ENCODE measurements around the gene NDNF. TPM values are rescaled to one million over a fixed set of nuclear protein-coding genes. Genes with fewer than 3 reads are reported as not detected.

Gene NDNF
- total RNA-seq, 4 donors from 2014 or later, result 11.6 to 16.0 (median 12.1) TPM

DNA sequence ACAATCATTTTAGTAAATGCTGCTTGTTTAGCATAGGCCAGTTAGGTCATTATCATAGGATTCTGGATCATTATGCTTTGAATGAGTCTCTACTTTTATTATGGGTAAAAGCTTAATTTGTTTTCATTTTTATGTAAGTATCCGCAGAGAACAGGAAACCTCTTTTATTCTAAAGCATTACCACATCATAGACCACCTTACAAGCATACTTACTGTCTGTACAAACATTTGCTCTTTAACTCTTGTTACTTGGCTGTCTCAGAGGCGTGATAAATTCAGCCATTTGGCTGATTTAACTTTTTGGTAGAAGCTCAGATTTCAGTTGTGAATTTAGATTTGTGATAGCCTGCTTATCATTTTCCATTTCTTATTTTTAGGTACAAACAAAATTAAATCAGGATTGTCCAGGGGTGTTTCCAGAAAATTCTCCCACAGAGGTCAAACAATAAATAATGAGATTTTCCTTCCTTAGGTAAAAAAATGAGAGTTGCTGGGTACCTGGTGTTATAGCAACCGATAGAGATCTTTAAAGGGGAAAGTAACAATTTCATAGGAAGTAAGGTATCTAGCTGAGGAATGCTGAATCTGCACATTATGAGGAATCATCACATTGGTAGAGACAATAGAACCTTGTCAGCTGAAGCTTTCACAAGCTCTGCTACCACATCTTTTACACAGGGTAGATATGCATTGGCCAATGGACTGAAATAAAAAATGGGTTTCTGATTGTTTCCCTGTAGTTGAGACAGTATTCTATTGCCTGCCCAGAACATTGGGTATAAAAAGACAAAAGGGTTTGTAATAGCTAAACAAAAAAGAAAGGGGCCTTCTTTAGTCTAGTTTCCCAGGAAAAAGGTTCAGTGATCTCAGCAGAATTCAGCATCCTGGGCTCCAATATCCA, 62.5 kb downstream of the NDNF start:
- H3K27ac ChIP-seq (replicated peaks in 1 of 4), result no peak overlapping the region
- no peaks in the 10 kb centered on the region for H3K36me3 ChIP-seq
- H3K4me3 ChIP-seq, result no peak overlapping the region
- WGBS, result 78% methylated on average over 3 of the region's 3 CpGs
- H3K9me3 ChIP-seq, result no peaks in the 10 kb centered on the region
- no peaks in the 10 kb centered on the region for H3K4me1 ChIP-seq
- DNase-seq (ENCODE audit: extremely low spot score), result no peak
- no peaks in the 10 kb centered on the region for H3K27me3 ChIP-seq
- TF ChIP-seq POLR2A (IDR thresholded peaks at IDR 0.05; ENCODE audit: low read depth) (no peak), EP300 (IDR thresholded peaks at IDR 0.05) (no peak), POLR2AphosphoS5 (IDR thresholded peaks at IDR 0.05) (no peak)
- TF ChIP-seq, protein P1, sequence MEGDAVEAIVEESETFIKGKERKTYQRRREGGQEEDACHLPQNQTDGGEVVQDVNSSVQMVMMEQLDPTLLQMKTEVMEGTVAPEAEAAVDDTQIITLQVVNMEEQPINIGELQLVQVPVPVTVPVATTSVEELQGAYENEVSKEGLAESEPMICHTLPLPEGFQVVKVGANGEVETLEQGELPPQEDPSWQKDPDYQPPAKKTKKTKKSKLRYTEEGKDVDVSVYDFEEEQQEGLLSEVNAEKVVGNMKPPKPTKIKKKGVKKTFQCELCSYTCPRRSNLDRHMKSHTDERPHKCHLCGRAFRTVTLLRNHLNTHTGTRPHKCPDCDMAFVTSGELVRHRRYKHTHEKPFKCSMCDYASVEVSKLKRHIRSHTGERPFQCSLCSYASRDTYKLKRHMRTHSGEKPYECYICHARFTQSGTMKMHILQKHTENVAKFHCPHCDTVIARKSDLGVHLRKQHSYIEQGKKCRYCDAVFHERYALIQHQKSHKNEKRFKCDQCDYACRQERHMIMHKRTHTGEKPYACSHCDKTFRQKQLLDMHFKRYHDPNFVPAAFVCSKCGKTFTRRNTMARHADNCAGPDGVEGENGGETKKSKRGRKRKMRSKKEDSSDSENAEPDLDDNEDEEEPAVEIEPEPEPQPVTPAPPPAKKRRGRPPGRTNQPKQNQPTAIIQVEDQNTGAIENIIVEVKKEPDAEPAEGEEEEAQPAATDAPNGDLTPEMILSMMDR (IDR thresholded peaks at IDR 0.05), result no peak
- intact Hi-C loops (cut with DNase I), result no loop called here

DNA sequence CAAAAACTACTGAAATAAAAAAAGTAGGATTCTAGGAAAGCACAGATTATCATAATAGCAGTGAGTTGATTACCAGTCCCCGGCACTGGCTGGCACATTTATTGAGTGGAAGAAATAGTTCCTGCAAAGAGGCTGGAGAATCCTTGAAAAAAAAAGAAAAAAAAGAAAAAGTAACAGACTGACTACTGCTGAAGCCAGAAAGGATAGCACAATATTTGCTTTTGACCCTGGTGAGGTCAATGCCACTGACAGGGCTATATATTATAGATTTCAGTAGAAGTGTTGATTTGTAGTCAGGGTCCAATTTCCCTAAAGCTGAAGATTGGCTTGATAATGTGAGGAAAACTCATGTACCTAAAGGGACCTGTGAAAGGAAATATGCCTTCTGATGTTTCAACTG, 64.7 kb downstream of the NDNF start:
- intact Hi-C loops (cut with DNase I), result no loop called here
- H3K27me3 ChIP-seq, result no peaks in the 10 kb centered on the region
- H3K36me3 ChIP-seq, result no peaks in the 10 kb centered on the region
- DNase-seq (ENCODE audit: extremely low spot score), result no peak
- H3K4me1 ChIP-seq, result no peaks in the 10 kb centered on the region
- H3K27ac ChIP-seq (replicated peaks in 1 of 4), result no peak overlapping the region
- H3K9me3 ChIP-seq, result no peaks in the 10 kb centered on the region
- WGBS, result 0% methylated on average over 1 of the region's 1 CpG
- TF ChIP-seq POLR2A (IDR thresholded peaks at IDR 0.05; ENCODE audit: low read depth), result no peak
- TF ChIP-seq EP300 (IDR thresholded peaks at IDR 0.05), result no peak
- TF ChIP-seq, protein P1 (IDR thresholded peaks at IDR 0.05), result no peak
- no peak for TF ChIP-seq POLR2AphosphoS5 (IDR thresholded peaks at IDR 0.05)
- H3K4me3 ChIP-seq, result no peak overlapping the region

DNA sequence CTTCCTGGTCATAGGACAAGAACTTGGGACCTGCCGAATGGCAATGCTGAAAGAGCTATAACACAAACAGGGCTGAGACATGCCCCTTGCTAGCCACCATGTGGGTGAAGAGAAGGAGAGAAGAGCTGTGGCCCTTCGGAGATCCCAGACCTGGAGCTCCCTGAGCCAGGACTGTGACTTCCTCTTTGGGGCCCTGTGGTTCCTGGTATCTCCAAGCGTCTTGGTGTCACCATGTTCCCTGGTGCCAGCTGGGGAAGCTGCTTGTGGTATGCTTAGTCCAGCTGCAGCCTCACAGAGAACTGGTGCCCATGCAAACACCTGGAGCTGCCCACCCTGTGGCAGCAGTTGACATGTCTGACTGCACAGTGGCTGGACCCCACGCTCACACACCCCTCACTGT, 68.5 kb downstream of the NDNF start:
- no peaks in the 10 kb centered on the region for H3K27me3 ChIP-seq
- 75% methylated on average over 4 of the region's 4 CpGs for WGBS
- no peak for DNase-seq (ENCODE audit: extremely low spot score)
- H3K36me3 ChIP-seq, result no peaks in the 10 kb centered on the region
- H3K27ac ChIP-seq (replicated peaks in 1 of 4), result no peak overlapping the region
- H3K4me1 ChIP-seq, result no peaks in the 10 kb centered on the region
- no peaks in the 10 kb centered on the region for H3K9me3 ChIP-seq
- intact Hi-C loops (cut with DNase I), result no loop called here
- TF ChIP-seq POLR2AphosphoS5 (IDR thresholded peaks at IDR 0.05) (no peak), EP300 (IDR thresholded peaks at IDR 0.05) (no peak), POLR2A (IDR thresholded peaks at IDR 0.05; ENCODE audit: low read depth) (no peak)
- TF ChIP-seq, protein P1 (IDR thresholded peaks at IDR 0.05), result no peak
- H3K4me3 ChIP-seq, result no peak overlapping the region

DNA sequence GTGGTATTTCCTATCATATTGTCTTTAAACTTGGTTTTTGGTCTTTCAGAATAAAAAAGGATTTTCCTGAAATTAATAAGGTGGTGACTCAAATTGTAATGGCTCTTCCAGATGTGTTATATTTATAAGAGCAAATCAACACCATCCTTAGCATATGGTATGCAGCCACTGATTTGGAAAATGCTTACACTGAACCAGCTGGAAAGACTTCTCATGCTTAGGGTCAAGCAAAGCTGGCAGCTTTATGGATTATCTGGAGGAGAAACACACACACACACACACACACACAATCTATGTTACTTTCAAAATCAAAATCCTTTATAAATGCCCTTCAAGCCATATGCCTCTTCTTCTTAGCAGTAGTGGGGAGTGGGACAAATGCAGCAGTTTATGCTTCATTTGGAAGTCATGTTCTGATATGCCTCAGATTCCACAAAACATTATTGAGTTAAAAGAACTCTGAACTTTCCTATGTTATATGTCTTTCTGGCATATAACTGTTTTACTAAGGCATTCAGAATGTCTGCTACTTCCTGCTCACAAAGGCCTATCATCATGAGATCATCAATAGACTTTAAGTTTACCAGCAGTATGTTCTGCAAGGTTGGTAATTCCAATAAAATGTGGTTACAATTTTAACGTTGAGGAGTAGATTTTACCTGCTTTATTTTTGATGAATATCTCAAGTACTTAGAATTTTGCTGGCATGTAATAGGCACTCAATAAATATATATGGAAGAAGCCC, 76.9 kb downstream of the NDNF start:
- DNase-seq (ENCODE audit: extremely low spot score), result no peak
- H3K27ac ChIP-seq (replicated peaks in 1 of 4), result no peak overlapping the region
- no peak overlapping the region for H3K4me3 ChIP-seq
- no peaks in the 10 kb centered on the region for H3K9me3 ChIP-seq
- H3K36me3 ChIP-seq, result no peaks in the 10 kb centered on the region
- TF ChIP-seq POLR2AphosphoS5 (IDR thresholded peaks at IDR 0.05), result no peak
- TF ChIP-seq EP300 (IDR thresholded peaks at IDR 0.05), result no peak
- TF ChIP-seq, protein P1 (IDR thresholded peaks at IDR 0.05), result no peak
- TF ChIP-seq POLR2A (IDR thresholded peaks at IDR 0.05; ENCODE audit: low read depth), result no peak
- intact Hi-C loops (cut with DNase I), result no loop called here
- no peaks in the 10 kb centered on the region for H3K4me1 ChIP-seq
- WGBS, result 75% methylated on average over 1 of the region's 1 CpG
- H3K27me3 ChIP-seq, result no peaks in the 10 kb centered on the region
